ENCODE results near the gene TSPAN9. TPM values are rescaled to one million over a fixed set of nuclear protein-coding genes. Genes with fewer than 3 reads are reported as not detected.

Gene TSPAN9
- total RNA-seq, 4 donors from 2014 or later = 13.7 to 35.4 (median 26.7) TPM

GRCh38 chr12:3140284-3140683, 63.1 kb downstream of the TSPAN9 start:
- 93% methylated on average over 9 of the region's 9 CpGs for WGBS
- DNase-seq (ENCODE audit: extremely low spot score) = no peak
- Histone ChIP-seq H3K4me3 (no peak overlapping the region), H3K36me3 (no peaks in the 10 kb centered on the region), H3K27ac (replicated peaks in 1 of 4) (no peak overlapping the region), H3K4me1 (peaks cover 18 to 56% (median 45%) of the 10 kb centered on the region in 4 donors), H3K27me3 (no peaks in the 10 kb centered on the region), H3K9me3 (no peaks in the 10 kb centered on the region)
- intact Hi-C loops (cut with DNase I) = no loop called here
- TF ChIP-seq POLR2AphosphoS5 (IDR thresholded peaks at IDR 0.05) (no peak), EP300 (IDR thresholded peaks at IDR 0.05) (no peak), POLR2A (IDR thresholded peaks at IDR 0.05; ENCODE audit: low read depth) (no peak)
- TF ChIP-seq, protein P1, sequence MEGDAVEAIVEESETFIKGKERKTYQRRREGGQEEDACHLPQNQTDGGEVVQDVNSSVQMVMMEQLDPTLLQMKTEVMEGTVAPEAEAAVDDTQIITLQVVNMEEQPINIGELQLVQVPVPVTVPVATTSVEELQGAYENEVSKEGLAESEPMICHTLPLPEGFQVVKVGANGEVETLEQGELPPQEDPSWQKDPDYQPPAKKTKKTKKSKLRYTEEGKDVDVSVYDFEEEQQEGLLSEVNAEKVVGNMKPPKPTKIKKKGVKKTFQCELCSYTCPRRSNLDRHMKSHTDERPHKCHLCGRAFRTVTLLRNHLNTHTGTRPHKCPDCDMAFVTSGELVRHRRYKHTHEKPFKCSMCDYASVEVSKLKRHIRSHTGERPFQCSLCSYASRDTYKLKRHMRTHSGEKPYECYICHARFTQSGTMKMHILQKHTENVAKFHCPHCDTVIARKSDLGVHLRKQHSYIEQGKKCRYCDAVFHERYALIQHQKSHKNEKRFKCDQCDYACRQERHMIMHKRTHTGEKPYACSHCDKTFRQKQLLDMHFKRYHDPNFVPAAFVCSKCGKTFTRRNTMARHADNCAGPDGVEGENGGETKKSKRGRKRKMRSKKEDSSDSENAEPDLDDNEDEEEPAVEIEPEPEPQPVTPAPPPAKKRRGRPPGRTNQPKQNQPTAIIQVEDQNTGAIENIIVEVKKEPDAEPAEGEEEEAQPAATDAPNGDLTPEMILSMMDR (IDR thresholded peaks at IDR 0.05) = no peak

DNA sequence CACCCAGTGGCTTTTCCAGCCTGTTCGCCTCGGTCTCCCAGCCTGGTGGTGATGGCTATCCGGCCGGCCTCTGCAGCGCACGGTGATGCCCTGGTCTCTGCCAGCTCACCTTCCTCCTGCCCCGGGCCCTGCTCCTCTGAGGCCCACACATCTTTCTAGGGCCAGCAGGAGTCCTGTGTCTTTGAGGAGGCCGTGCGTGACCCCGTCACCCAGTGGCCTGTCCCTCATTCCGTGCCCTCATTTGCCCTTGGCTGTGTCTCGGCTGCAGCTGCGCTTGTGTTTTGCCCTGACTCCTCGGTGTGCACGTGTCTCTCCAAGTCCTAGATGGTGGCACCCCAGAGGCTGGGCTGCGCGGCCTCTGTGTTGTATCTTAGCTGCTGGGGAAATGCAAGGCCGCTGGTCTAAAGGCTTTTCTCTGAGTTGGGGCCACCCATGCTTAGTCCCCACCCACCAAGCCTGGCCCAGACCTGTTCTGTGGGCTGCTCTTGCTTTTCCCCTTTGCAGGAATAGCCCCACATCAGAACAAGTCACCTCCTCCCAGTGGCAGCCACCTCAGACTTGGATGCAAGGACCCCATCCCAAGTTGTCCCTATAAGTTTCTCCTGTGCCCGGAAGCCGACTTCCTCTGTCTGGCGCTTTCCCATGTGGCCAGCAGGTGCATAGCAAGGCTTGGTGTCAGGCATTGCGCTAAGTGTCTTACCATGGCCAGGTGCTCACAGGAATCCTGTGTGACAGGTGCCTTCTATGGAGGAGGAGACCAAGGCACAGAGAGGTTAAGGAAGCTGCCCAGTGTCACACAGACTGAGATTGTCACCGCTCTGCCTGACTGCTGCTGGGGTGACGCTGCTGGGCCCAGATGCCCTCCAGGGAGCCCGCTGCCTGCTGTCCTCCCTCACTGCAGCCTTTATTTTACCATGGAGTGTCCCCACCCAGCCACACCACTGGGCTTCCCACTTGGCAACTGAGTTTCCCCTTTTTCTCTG, 64.5 kb downstream of the TSPAN9 start:
- H3K4me3 ChIP-seq = no peak overlapping the region
- TF ChIP-seq, protein P1 (IDR thresholded peaks at IDR 0.05) = no peak
- TF ChIP-seq EP300 (IDR thresholded peaks at IDR 0.05) = no peak
- 82% methylated on average over 20 of the region's 25 CpGs for WGBS
- H3K9me3 ChIP-seq = no peaks in the 10 kb centered on the region
- H3K4me1 ChIP-seq = peaks cover 14 to 60% (median 38%) of the 10 kb centered on the region in 4 donors
- H3K27ac ChIP-seq (replicated peaks in 1 of 4) = no peak overlapping the region
- no peaks in the 10 kb centered on the region for H3K36me3 ChIP-seq
- no peak for DNase-seq (ENCODE audit: extremely low spot score)
- H3K27me3 ChIP-seq = no peaks in the 10 kb centered on the region
- intact Hi-C loops (cut with DNase I) = no loop called here

DNA sequence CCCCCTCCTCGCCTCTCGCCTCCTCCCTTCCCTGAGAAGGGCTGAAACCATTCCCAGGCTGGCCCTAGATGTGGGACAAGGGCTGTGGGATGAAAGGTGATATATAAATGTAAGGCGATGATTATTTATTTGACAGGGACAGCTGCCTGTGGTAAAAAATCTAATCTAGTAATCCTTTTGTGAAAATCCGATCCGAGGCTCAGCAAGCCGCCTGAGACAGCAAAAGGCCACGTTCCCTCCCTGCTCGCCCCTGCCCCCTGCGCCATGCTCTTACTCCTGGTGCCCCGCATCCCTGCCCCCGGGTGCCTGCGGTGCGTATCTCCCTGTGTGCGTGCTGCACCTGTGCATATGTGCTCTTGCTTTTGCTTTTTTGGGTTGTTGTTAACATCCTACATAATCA, 65.2 kb downstream of the TSPAN9 start:
- 89% methylated on average over 14 of the region's 14 CpGs for WGBS
- no peaks in the 10 kb centered on the region for H3K9me3 ChIP-seq
- H3K36me3 ChIP-seq = no peaks in the 10 kb centered on the region
- no peaks in the 10 kb centered on the region for H3K27me3 ChIP-seq
- H3K27ac ChIP-seq (replicated peaks in 1 of 4) = no peak overlapping the region
- intact Hi-C loops (cut with DNase I) = no loop called here
- H3K4me3 ChIP-seq = no peak overlapping the region
- DNase-seq (ENCODE audit: extremely low spot score) = no peak
- no peak for TF ChIP-seq POLR2A (IDR thresholded peaks at IDR 0.05; ENCODE audit: low read depth)
- no peak for TF ChIP-seq POLR2AphosphoS5 (IDR thresholded peaks at IDR 0.05)
- TF ChIP-seq EP300 (IDR thresholded peaks at IDR 0.05) = no peak
- TF ChIP-seq, protein P1 (IDR thresholded peaks at IDR 0.05) = no peak
- H3K4me1 ChIP-seq = peaks cover 7 to 52% (median 31%) of the 10 kb centered on the region in 4 donors

DNA sequence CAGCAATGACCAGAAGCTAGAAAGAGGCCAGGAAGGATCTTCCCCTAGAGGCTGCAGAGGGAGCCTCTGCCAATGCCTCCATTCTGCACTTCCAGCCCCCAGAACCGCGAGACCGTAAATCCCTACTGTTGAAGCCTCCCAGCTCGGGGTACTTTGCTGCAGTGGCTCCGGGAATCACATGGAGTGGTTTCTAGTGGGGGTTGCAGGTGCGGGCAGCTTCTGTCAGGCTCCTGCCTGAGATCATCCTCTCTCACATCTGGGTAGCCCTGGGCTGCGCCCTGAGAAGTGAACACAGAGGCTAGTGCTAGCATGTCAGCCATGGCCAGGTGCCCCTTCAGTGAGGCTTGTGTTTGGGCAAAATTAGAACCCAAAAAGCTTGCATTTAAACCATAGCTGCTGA, 67.3 kb downstream of the TSPAN9 start:
- H3K27me3 ChIP-seq = no peaks in the 10 kb centered on the region
- intact Hi-C loops (cut with DNase I) = no loop called here
- WGBS = 100% methylated on average over 3 of the region's 7 CpGs
- no peaks in the 10 kb centered on the region for H3K36me3 ChIP-seq
- peaks cover 16 to 53% (median 30%) of the 10 kb centered on the region in 4 donors for H3K4me1 ChIP-seq
- H3K27ac ChIP-seq (replicated peaks in 1 of 4) = no peak overlapping the region
- H3K4me3 ChIP-seq = no peak overlapping the region
- DNase-seq (ENCODE audit: extremely low spot score) = no peak
- no peaks in the 10 kb centered on the region for H3K9me3 ChIP-seq
- no peak for TF ChIP-seq POLR2AphosphoS5 (IDR thresholded peaks at IDR 0.05)
- TF ChIP-seq, protein P1 (IDR thresholded peaks at IDR 0.05) = no peak
- no peak for TF ChIP-seq EP300 (IDR thresholded peaks at IDR 0.05)
- TF ChIP-seq POLR2A (IDR thresholded peaks at IDR 0.05; ENCODE audit: low read depth) = no peak
